Measurements from ENCODE around the gene PPP1R13B.

PPP1R13B gene

GRCh38 chr14:103704708-103705107, 142.7 kb downstream of the PPP1R13B start:
- DNase-seq (ENCODE audit: low read depth), result no peak
- no peak overlapping the region for H3K4me3 ChIP-seq (ENCODE audit: low read depth, low read length)
- TF ChIP-seq POLR2A (IDR thresholded peaks at IDR 0.05; ENCODE audit: extremely low read depth, insufficient read length) (no peak), MYC (IDR thresholded peaks at IDR 0.05; ENCODE audit: low read depth, low read length) (no peak), MAX (IDR thresholded peaks at IDR 0.05; ENCODE audit: low read depth, low read length) (no peak), CTCF (IDR thresholded peaks at IDR 0.05; ENCODE audit: low read depth, low read length) (no peak)

- TF ChIP-seq CTCF (IDR thresholded peaks at IDR 0.05; ENCODE audit: low read depth, low read length) (no peak), MYC (IDR thresholded peaks at IDR 0.05; ENCODE audit: low read depth, low read length) (no peak), MAX (IDR thresholded peaks at IDR 0.05; ENCODE audit: low read depth, low read length) (no peak), POLR2A (IDR thresholded peaks at IDR 0.05; ENCODE audit: extremely low read depth, insufficient read length) (no peak)
- DNase-seq (ENCODE audit: low read depth), result no peak
- no peak overlapping the region for H3K4me3 ChIP-seq (ENCODE audit: low read depth, low read length)
Measured at GRCh38 chr14:103703433-103704385, 143.7 kb downstream of the PPP1R13B start.

GRCh38 chr14:103702497-103703432, 144.6 kb downstream of the PPP1R13B start:
- no peak overlapping the region for H3K4me3 ChIP-seq (ENCODE audit: low read depth, low read length)

GRCh38 chr14:103702095-103702494, 145.3 kb downstream of the PPP1R13B start:
- no peak for TF ChIP-seq CTCF (IDR thresholded peaks at IDR 0.05; ENCODE audit: low read depth, low read length)
- no peak for TF ChIP-seq POLR2A (IDR thresholded peaks at IDR 0.05; ENCODE audit: extremely low read depth, insufficient read length)
- no peak for TF ChIP-seq MAX (IDR thresholded peaks at IDR 0.05; ENCODE audit: low read depth, low read length)
- TF ChIP-seq MYC (IDR thresholded peaks at IDR 0.05; ENCODE audit: low read depth, low read length), result no peak
- H3K4me3 ChIP-seq (ENCODE audit: low read depth, low read length), result no peak overlapping the region
- no peak for DNase-seq (ENCODE audit: low read depth)

More at GRCh38 chr14:103702497-103703432, 144.6 kb downstream of the PPP1R13B start:
- TF ChIP-seq MYC (IDR thresholded peaks at IDR 0.05; ENCODE audit: low read depth, low read length) (no peak), CTCF (IDR thresholded peaks at IDR 0.05; ENCODE audit: low read depth, low read length) (no peak), MAX (IDR thresholded peaks at IDR 0.05; ENCODE audit: low read depth, low read length) (no peak), POLR2A (IDR thresholded peaks at IDR 0.05; ENCODE audit: extremely low read depth, insufficient read length) (no peak)
- no peak for DNase-seq (ENCODE audit: low read depth)

GRCh38 chr14:103700753-103701490, 146.5 kb downstream of the PPP1R13B start:
- no peak for DNase-seq (ENCODE audit: low read depth)
- H3K4me3 ChIP-seq (ENCODE audit: low read depth, low read length), result no peak overlapping the region

More at GRCh38 chr14:103700753-103701490, 146.5 kb downstream of the PPP1R13B start:
- TF ChIP-seq CTCF (IDR thresholded peaks at IDR 0.05; ENCODE audit: low read depth, low read length) (no peak), MYC (IDR thresholded peaks at IDR 0.05; ENCODE audit: low read depth, low read length) (no peak), POLR2A (IDR thresholded peaks at IDR 0.05; ENCODE audit: extremely low read depth, insufficient read length) (no peak), MAX (IDR thresholded peaks at IDR 0.05; ENCODE audit: low read depth, low read length) (no peak)

Data from NB4 (cell line).